ENCODE results near the gene UPK1B. TPM values are rescaled to one million over a fixed set of nuclear protein-coding genes. Genes with fewer than 3 reads are reported as not detected.

Gene UPK1B
- total RNA-seq, 2 experiments from 2014 or later, result 0.21 TPM; not detected in 1

GRCh38 chr3:119211193-119211592 is 37.8 kb downstream of the UPK1B start:
- CTCF ChIA-PET, result interaction anchor here (1.0 to 1.7 kb wide), 4 partner anchors 14 to 67 kb away, joined by 3 to 4 read pairs (median 3); no protein-coding TSS in a partner anchor
- peaks cover 54% of the 10 kb centered on the region for H3K36me3 Mint-ChIP-seq (ENCODE audit: low read depth)

GRCh38 chr3:119211803-119212202 is 38.4 kb downstream of the UPK1B start:
- no peak overlapping the region for H3K4me3 Mint-ChIP-seq

More at GRCh38 chr3:119211193-119211592, 37.8 kb downstream of the UPK1B start:
- H3K9me3 Mint-ChIP-seq, result no peaks in the 10 kb centered on the region
- no peak overlapping the region for H3K4me3 Mint-ChIP-seq
- H3K4me1 Mint-ChIP-seq (ENCODE audit: low read depth), result peaks cover 52% of the 10 kb centered on the region
- no peak overlapping the region for H3K27ac Mint-ChIP-seq
- DNase-seq, result no peak
- intact Hi-C loops (cut with micrococcal nuclease), result no loop called here
- H3K27me3 Mint-ChIP-seq (ENCODE audit: low read depth), result no peaks in the 10 kb centered on the region

GRCh38 chr3:119219069-119219468 is 45.7 kb downstream of the UPK1B start:
- CTCF ChIA-PET, result interaction anchor here (1.7 to 3.9 kb wide), 2 partner anchors 20 to 22 kb away, joined by 5 to 28 read pairs; partner anchors contain the start of gene B4GALT4
- no peaks in the 10 kb centered on the region for H3K9me3 Mint-ChIP-seq
- H3K27ac Mint-ChIP-seq, result peak overlapping the region; percentile 94
- peak overlapping the region; percentile 63 for H3K4me3 Mint-ChIP-seq
- H3K27me3 Mint-ChIP-seq (ENCODE audit: low read depth), result no peaks in the 10 kb centered on the region
- intact Hi-C loops (cut with micrococcal nuclease), result loop anchor here (1.0 to 2.0 kb wide), 11 partner anchors 9 to 1378 kb away; partner anchors contain the start of genes ARHGAP31, B4GALT4, COX17 and NDUFB4
- DNase-seq, result peak; percentile 78
- H3K36me3 Mint-ChIP-seq (ENCODE audit: low read depth), result peaks cover 67% of the 10 kb centered on the region
- H3K4me1 Mint-ChIP-seq (ENCODE audit: low read depth), result peaks cover 74% of the 10 kb centered on the region

More at GRCh38 chr3:119211803-119212202, 38.4 kb downstream of the UPK1B start:
- Mint-ChIP-seq H3K36me3 (ENCODE audit: low read depth) (peaks cover 54% of the 10 kb centered on the region), H3K27me3 (ENCODE audit: low read depth) (no peaks in the 10 kb centered on the region), H3K4me1 (ENCODE audit: low read depth) (peaks cover 46% of the 10 kb centered on the region), H3K9me3 (no peaks in the 10 kb centered on the region), H3K27ac (no peak overlapping the region)
- CTCF ChIA-PET, result interaction anchor here (0.5 to 1.7 kb wide), 7 partner anchors 14 to 671 kb away, joined by 3 to 4 read pairs (median 3); partner anchors contain the start of gene TEX55
- no peak for DNase-seq
- intact Hi-C loops (cut with micrococcal nuclease), result no loop called here

GRCh38 chr3:119220198-119220597 is 46.8 kb downstream of the UPK1B start:
- Mint-ChIP-seq H3K4me1 (ENCODE audit: low read depth) (peaks cover 69% of the 10 kb centered on the region), H3K27me3 (ENCODE audit: low read depth) (no peaks in the 10 kb centered on the region), H3K27ac (peak overlapping the region; percentile 94), H3K9me3 (no peaks in the 10 kb centered on the region), H3K36me3 (ENCODE audit: low read depth) (peaks cover 61% of the 10 kb centered on the region), H3K4me3 (no peak overlapping the region)
- no peak for DNase-seq
- CTCF ChIA-PET, result interaction anchor here (0.8 to 3.9 kb wide), 3 partner anchors 19 to 340 kb away, joined by 3 to 28 read pairs (median 5); partner anchors contain the start of genes B4GALT4 and CD80
- intact Hi-C loops (cut with micrococcal nuclease), result loop anchor here (2.0 to 10.0 kb wide), 4 partner anchors 278 to 1525 kb away; partner anchors contain the start of genes GTF2E1 and RABL3

GRCh38 chr3:119220970-119221667 is 47.7 kb downstream of the UPK1B start:
- Mint-ChIP-seq H3K27me3 (ENCODE audit: low read depth) (no peaks in the 10 kb centered on the region), H3K4me3 (no peak overlapping the region), H3K27ac (peak overlapping the region; percentile 91), H3K4me1 (ENCODE audit: low read depth) (peaks cover 69% of the 10 kb centered on the region), H3K9me3 (no peaks in the 10 kb centered on the region), H3K36me3 (ENCODE audit: low read depth) (peaks cover 53% of the 10 kb centered on the region)
- intact Hi-C loops (cut with micrococcal nuclease), result loop anchor here (1.0 to 10.0 kb wide), 5 partner anchors 279 to 1524 kb away; partner anchors contain the start of genes GTF2E1 and RABL3
- DNase-seq, result no peak
- CTCF ChIA-PET, result interaction anchor here (0.8 to 3.9 kb wide), 4 partner anchors 13 to 75 kb away, joined by 3 to 28 read pairs (median 6); partner anchors contain the start of genes B4GALT4 and TEX55

GRCh38 chr3:119221779-119222320 is 48.5 kb downstream of the UPK1B start:
- H3K9me3 Mint-ChIP-seq, result no peaks in the 10 kb centered on the region
- intact Hi-C loops (cut with micrococcal nuclease), result loop anchor here (1.0 to 10.0 kb wide), 5 partner anchors 280 to 1523 kb away; partner anchors contain the start of genes GTF2E1 and RABL3
- peaks cover 59% of the 10 kb centered on the region for H3K36me3 Mint-ChIP-seq (ENCODE audit: low read depth)
- peaks cover 75% of the 10 kb centered on the region for H3K4me1 Mint-ChIP-seq (ENCODE audit: low read depth)
- H3K27me3 Mint-ChIP-seq (ENCODE audit: low read depth), result no peaks in the 10 kb centered on the region
- CTCF ChIA-PET, result interaction anchor here (1.1 to 3.9 kb wide), 3 partner anchors 12 to 76 kb away, joined by 3 to 28 read pairs (median 5); partner anchors contain the start of genes B4GALT4 and TEX55
- peak overlapping the region; percentile 91 for H3K27ac Mint-ChIP-seq
- DNase-seq, result peak; percentile 52
- no peak overlapping the region for H3K4me3 Mint-ChIP-seq

GRCh38 chr3:119222391-119222790 is 49.0 kb downstream of the UPK1B start:
- Mint-ChIP-seq H3K4me3 (peak overlapping the region; percentile 26), H3K27ac (peak overlapping the region; percentile 91), H3K36me3 (ENCODE audit: low read depth) (peaks cover 57% of the 10 kb centered on the region), H3K9me3 (no peaks in the 10 kb centered on the region), H3K4me1 (ENCODE audit: low read depth) (peaks cover 76% of the 10 kb centered on the region), H3K27me3 (ENCODE audit: low read depth) (no peaks in the 10 kb centered on the region)
- DNase-seq, result no peak
- intact Hi-C loops (cut with micrococcal nuclease), result loop anchor here (5.0 to 10.0 kb wide), 3 partner anchors 280 to 1522 kb away; partner anchors contain the start of genes GTF2E1 and RABL3
- CTCF ChIA-PET, result interaction anchor here (1.5 to 3.9 kb wide), 2 partner anchors 11 to 19 kb away, joined by 5 to 28 read pairs; partner anchors contain the start of gene B4GALT4

GRCh38 chr3:119223511-119223910 is 50.1 kb downstream of the UPK1B start:
- Mint-ChIP-seq H3K4me1 (ENCODE audit: low read depth) (peaks cover 82% of the 10 kb centered on the region), H3K36me3 (ENCODE audit: low read depth) (peaks cover 63% of the 10 kb centered on the region), H3K27me3 (ENCODE audit: low read depth) (no peaks in the 10 kb centered on the region), H3K9me3 (no peaks in the 10 kb centered on the region), H3K4me3 (no peak overlapping the region), H3K27ac (peak overlapping the region; percentile 43)
- CTCF ChIA-PET, result interaction anchor here (1.0 to 1.5 kb wide), 2 partner anchors 10 to 17 kb away, joined by 4 to 5 read pairs; partner anchors contain the start of gene B4GALT4
- intact Hi-C loops (cut with micrococcal nuclease), result loop anchor here (5.0 to 10.0 kb wide), 3 partner anchors 281 to 1521 kb away; partner anchors contain the start of genes GTF2E1 and RABL3
- no peak for DNase-seq

- CTCF ChIA-PET, result interaction anchor here (0.6 to 3.0 kb wide), 5 partner anchors 13 to 257 kb away, joined by 3 to 13 read pairs (median 4); partner anchors contain the start of gene B4GALT4
- DNase-seq, result no peak
- no peaks in the 10 kb centered on the region for H3K9me3 Mint-ChIP-seq
- H3K4me3 Mint-ChIP-seq, result no peak overlapping the region
- H3K27ac Mint-ChIP-seq, result no peak overlapping the region
- intact Hi-C loops (cut with micrococcal nuclease), result loop anchor here (10.0 kb wide), 1 partner anchor 1520 kb away; the partner anchor contains the start of genes GTF2E1 and RABL3
- peaks cover 77% of the 10 kb centered on the region for H3K4me1 Mint-ChIP-seq (ENCODE audit: low read depth)
- H3K27me3 Mint-ChIP-seq (ENCODE audit: low read depth), result no peaks in the 10 kb centered on the region
- peaks cover 64% of the 10 kb centered on the region for H3K36me3 Mint-ChIP-seq (ENCODE audit: low read depth)
Observed at GRCh38 chr3:119225121-119225520, 51.7 kb downstream of the UPK1B start.

- H3K36me3 Mint-ChIP-seq (ENCODE audit: low read depth), result peaks cover 59% of the 10 kb centered on the region
- DNase-seq, result no peak
- CTCF ChIA-PET, result interaction anchor here (0.9 to 3.0 kb wide), 6 partner anchors 9 to 343 kb away, joined by 3 to 13 read pairs (median 4); partner anchors contain the start of genes B4GALT4 and TEX55
- H3K9me3 Mint-ChIP-seq, result no peaks in the 10 kb centered on the region
- peak overlapping the region; percentile 37 for H3K27ac Mint-ChIP-seq
- no peak overlapping the region for H3K4me3 Mint-ChIP-seq
- peaks cover 73% of the 10 kb centered on the region for H3K4me1 Mint-ChIP-seq (ENCODE audit: low read depth)
- intact Hi-C loops (cut with micrococcal nuclease), result loop anchor here (10.0 kb wide), 1 partner anchor 1518 kb away; the partner anchor contains the start of genes GTF2E1 and RABL3
- no peaks in the 10 kb centered on the region for H3K27me3 Mint-ChIP-seq (ENCODE audit: low read depth)
Observed at GRCh38 chr3:119227070-119227850, 53.9 kb downstream of the UPK1B start.
